SK-N-SH (cell line): ENCODE results near the gene KRT2. TPM values are rescaled to one million over a fixed set of nuclear protein-coding genes. Genes with fewer than 3 reads are reported as not detected.

Source experiments
- CTCF ChIA-PET: fragments of 300-600, 350-600 bp; formaldehyde crosslinking; extraction: SDS; loops from one replicate; lab custom pipeline; 2021; lab: Yijun Ruan, JAX
- POLR2A ChIA-PET: fragments of 350-600 bp; sonication (Branson Sonifier 250); formaldehyde crosslinking; extraction: SDS; loops from one replicate; lab custom pipeline; 2020; ENCODE audit warnings: antibody characterized with exemption, inconsistent platforms; lab: Yijun Ruan, JAX
- DNase-seq: peaks from one replicate; pipeline ENCODE4 v3.0.0; 2012
- H2AFZ ChIP-seq: fragments of 200-600 bp; sonication (generic); 2 replicates; pipeline ENCODE4 v1.8.1; 2016; ENCODE audit warnings: antibody characterized with exemption, mild to moderate bottlenecking, low read depth
- H3F3A ChIP-seq: fragments of 200-600 bp; sonication (generic); replicated peaks from 2 replicates; pipeline ENCODE3; 2016; ENCODE audit warnings: antibody characterized with exemption, mild to moderate bottlenecking; ENCODE audit not compliant: insufficient read depth
- H3K27ac ChIP-seq, 2 experiments: fragments of 200-500 bp in 1 of 2; fragments of 200-600 bp in 1 of 2; sonication (Bioruptor generic) in 1 of 2; sonication (generic), shearing (Covaris generic) in 1 of 2; 2 replicates each; pipeline versions ENCODE4 v1.5.1 to v1.6.1; 2014 to 2016; ENCODE audit warnings: low read depth in 2 of 2, inconsistent platforms in 1 of 2, low read length in 1 of 2, mild to moderate bottlenecking in 1 of 2, mixed read lengths in 1 of 2
- H3K27me3 ChIP-seq: fragments of 200-600 bp; sonication (generic), shearing (Covaris generic); 2 replicates; pipeline ENCODE4 v1.6.1; 2016; ENCODE audit warnings: mixed run types; ENCODE audit not compliant: insufficient read depth
- H3K36me3 ChIP-seq, 2 experiments: fragments of 200-500 bp in 1 of 2; fragments of 200-600 bp in 1 of 2; sonication (Bioruptor generic) in 1 of 2; sonication (generic) in 1 of 2; replicated peaks in 1 of 2; 2 replicates each; pipeline versions ENCODE3 to v1.5.1; 2014 to 2016; ENCODE audit warnings: low read length in 1 of 2, mild to moderate bottlenecking in 1 of 2; ENCODE audit not compliant: insufficient read depth in 2 of 2, control insufficient read depth in 1 of 2
- H3K4me1 ChIP-seq, 2 experiments: fragments of 200-500 bp in 1 of 2; fragments of 200-600 bp in 1 of 2; sonication (Bioruptor generic) in 1 of 2; sonication (generic), shearing (Covaris generic) in 1 of 2; 2 replicates each; pipeline versions ENCODE4 v1.5.1 to v1.6.1; 2014 to 2016; ENCODE audit warnings: low read depth in 1 of 2, low read length in 1 of 2, mixed run types in 1 of 2; ENCODE audit not compliant: insufficient read depth in 2 of 2, control insufficient read depth in 1 of 2
- H3K4me2 ChIP-seq: fragments of 200-600 bp; sonication (generic), shearing (Covaris generic); 2 replicates; pipeline ENCODE4 v1.6.1; 2017; ENCODE audit warnings: mixed run types
- H3K4me3 ChIP-seq, 2 experiments: fragments of 200-500 bp in 1 of 2; fragments of 200-600 bp in 1 of 2; sonication (Bioruptor generic) in 1 of 2; sonication (generic), shearing (Covaris generic) in 1 of 2; 2 replicates each; pipeline versions ENCODE4 v1.5.1 to v1.8.1; 2014 to 2016; ENCODE audit warnings: low read depth in 2 of 2, inconsistent platforms in 1 of 2, low read length in 1 of 2, mild to moderate bottlenecking in 1 of 2, mixed read lengths in 1 of 2, moderate library complexity in 1 of 2
- H3K79me2 ChIP-seq: fragments of 200-600 bp; sonication (generic); 2 replicates; pipeline ENCODE4 v1.8.1; 2017; ENCODE audit warnings: mild to moderate bottlenecking; ENCODE audit not compliant: insufficient read depth
- H3K9ac ChIP-seq: fragments of 200-600 bp; sonication (generic); 2 replicates; pipeline ENCODE4 v1.6.1; 2017; ENCODE audit warnings: mixed run types
- H3K9me2 ChIP-seq: fragments of 200-600 bp; sonication (generic); 2 replicates; pipeline ENCODE4 v1.6.1; 2017; ENCODE audit warnings: mixed run types
- H3K9me3 ChIP-seq: fragments of 200-600 bp; sonication (generic); 2 replicates; pipeline ENCODE4 v1.6.1; 2017; ENCODE audit warnings: mixed run types, mild to moderate bottlenecking, moderate library complexity
- H4K20me1 ChIP-seq: fragments of 200-600 bp; sonication (generic); 2 replicates; pipeline ENCODE4 v1.6.1; 2017; ENCODE audit warnings: mild to moderate bottlenecking, mixed run types; ENCODE audit not compliant: insufficient read depth
- CHD2 ChIP-seq: fragments of 150-350 bp; IDR thresholded peaks from 2 replicates; pipeline ENCODE4 v1.6.1; 2018; ENCODE audit warnings: low read length; ENCODE audit not compliant: partially characterized antibody
- CTCF ChIP-seq: fragments of 200-600 bp; sonication (generic); IDR thresholded peaks from 2 replicates; pipeline ENCODE4 v1.6.1; 2017; ENCODE audit warnings: antibody characterized with exemption, mild to moderate bottlenecking, moderate library complexity
- ELF1 ChIP-seq: IDR thresholded peaks from 2 replicates; pipeline ENCODE4 v1.4.0; 2012
- FOSL2 ChIP-seq: IDR thresholded peaks from 2 replicates; pipeline ENCODE4 v1.4.0; 2012; ENCODE audit warnings: low read depth, mild to moderate bottlenecking, moderate library complexity, borderline replicate concordance
- MEF2A ChIP-seq: IDR thresholded peaks from 2 replicates; pipeline ENCODE4 v1.4.0; 2012; ENCODE audit warnings: low read depth, borderline replicate concordance
- NFIC ChIP-seq: IDR thresholded peaks from 2 replicates; pipeline ENCODE4 v1.4.0; 2012; ENCODE audit warnings: borderline replicate concordance
- NRF1 ChIP-seq: IDR thresholded peaks from 2 replicates; pipeline ENCODE4 v1.6.1; 2012; ENCODE audit warnings: low read depth, mild to moderate bottlenecking, low read length
- RAD21 ChIP-seq: IDR thresholded peaks from 2 replicates; pipeline ENCODE4 v1.6.1; 2012; ENCODE audit warnings: mild to moderate bottlenecking, low read length
- REST ChIP-seq: IDR thresholded peaks from 2 replicates; pipeline ENCODE4 v1.6.1; 2012; ENCODE audit warnings: mild to moderate bottlenecking, low read depth, low read length, moderate library complexity
- RFX5 ChIP-seq: IDR thresholded peaks from 2 replicates; pipeline ENCODE4 v1.6.1; 2012; ENCODE audit warnings: mild to moderate bottlenecking, improper control_type of control experiment, low read length
- TAF1 ChIP-seq: IDR thresholded peaks from 2 replicates; pipeline ENCODE4 v1.6.1; 2012; ENCODE audit warnings: low read depth, mild to moderate bottlenecking, low read length, moderate library complexity, borderline replicate concordance
- ZBTB33 ChIP-seq: IDR thresholded peaks from 2 replicates; pipeline ENCODE4 v1.4.0; 2012; ENCODE audit warnings: low read depth, borderline replicate concordance
- WGBS: methylation state at CpG from one replicate; pipeline ENCODE4 v1.1.6; 2017; ENCODE audit warnings: low lambda C conversion rate; 5-methylcytosine and 5-hydroxymethylcytosine counted together
- polyA plus RNA-seq, 3 experiments: library from polyadenylated mRNA; depleted of rRNA; stranded (reverse); fragments of >200 nt; gene quantifications; 2 replicates each; pipeline ENCODE4 v1.2.3, GENCODE V29; 2012

The KRT2 gene
- polyA plus RNA-seq, 1 of the 3 experiments (the other 2 are of a cell fraction) = not detected

- no peak overlapping the region for H3K4me3 ChIP-seq
- no peak for DNase-seq
- peaks cover 60% of the 10 kb centered on the region for H3K27me3 ChIP-seq
- WGBS = 39% methylated on average over 4 of the region's 4 CpGs
- CTCF ChIA-PET = no interaction called here
- H3K9ac ChIP-seq = no peak overlapping the region
- H3K4me1 ChIP-seq = no peaks in the 10 kb centered on the region
- no peaks in the 10 kb centered on the region for H3K36me3 ChIP-seq
- no peak overlapping the region for H3K27ac ChIP-seq
- no peak overlapping the region for H2AFZ ChIP-seq
- H3K9me2 ChIP-seq = no peaks in the 10 kb centered on the region
- H3F3A ChIP-seq = no peaks in the 10 kb centered on the region
- no peaks in the 10 kb centered on the region for H3K79me2 ChIP-seq
- H4K20me1 ChIP-seq = no peaks in the 10 kb centered on the region
- TF ChIP-seq NRF1 = no peak
- TF ChIP-seq ELF1 = no peak
- TF ChIP-seq RAD21 = no peak
- no peak for TF ChIP-seq REST
- no peak for TF ChIP-seq NFIC
- no peak for TF ChIP-seq MEF2A
- TF ChIP-seq TAF1 = no peak
- no peak for TF ChIP-seq ZBTB33
- TF ChIP-seq, all 33 proteins: peak for 0
- H3K9me3 ChIP-seq = no peaks in the 10 kb centered on the region
- H3K4me2 ChIP-seq = no peak overlapping the region
- POLR2A ChIA-PET = no interaction called here
Measured at GRCh38 chr12:52641468-52641867, 10.5 kb downstream of the KRT2 start.

GRCh38 chr12:52637299-52637698, 14.7 kb downstream of the KRT2 start:
- no peak for DNase-seq
- Histone ChIP-seq H3K4me1 (no peaks in the 10 kb centered on the region), H3K36me3 (no peaks in the 10 kb centered on the region), H4K20me1 (no peaks in the 10 kb centered on the region), H3K9me2 (no peaks in the 10 kb centered on the region), H3K4me2 (no peak overlapping the region), H3F3A (no peaks in the 10 kb centered on the region), H3K9me3 (no peaks in the 10 kb centered on the region), H3K79me2 (no peaks in the 10 kb centered on the region), H3K27me3 (peaks cover 35% of the 10 kb centered on the region), H3K27ac (no peak overlapping the region), H3K4me3 (no peak overlapping the region), H2AFZ (no peak overlapping the region), H3K9ac (no peak overlapping the region)
- CTCF ChIA-PET = no interaction called here
- WGBS = 34% methylated on average over 4 of the region's 4 CpGs
- TF ChIP-seq RFX5 (no peak), RAD21 (no peak), CTCF (no peak), CHD2 (no peak), FOSL2 (no peak)
- POLR2A ChIA-PET = no interaction called here
